ENCODE results near the gene GRID1.

DNA sequence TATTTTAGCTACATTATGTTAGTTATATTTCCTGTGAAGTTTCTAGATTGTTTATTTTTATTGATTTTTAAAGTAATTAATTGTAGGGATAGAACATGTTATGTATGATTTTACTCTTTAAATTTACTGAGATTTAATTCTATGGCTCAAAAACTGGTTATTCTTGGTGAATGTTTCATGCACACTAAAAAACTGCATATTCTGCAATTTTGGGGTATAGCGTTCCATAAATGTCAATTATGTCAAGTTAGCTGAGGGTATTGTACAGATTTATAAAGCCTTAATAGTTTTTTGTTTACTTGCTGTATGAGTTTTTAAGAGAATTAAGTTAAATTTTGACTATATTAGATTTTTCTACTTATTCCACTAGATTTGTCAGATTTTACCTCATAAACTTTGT, 669.7 kb downstream of the GRID1 start:
- TF ChIP-seq YY1 (IDR thresholded peaks at IDR 0.05; ENCODE audit: insufficient read depth, insufficient read length) (no peak), ZNF274 (IDR thresholded peaks at IDR 0.05; ENCODE audit: low read depth, low read length) (no peak), SUZ12 (IDR thresholded peaks at IDR 0.05; ENCODE audit: extremely low read depth, insufficient read depth, insufficient read length) (no peak)
